Transverse colon (tissue), 4 donors: Measurements from ENCODE around the gene OOSP4A. TPM values are rescaled to one million over a fixed set of nuclear protein-coding genes. Genes with fewer than 3 reads are reported as not detected.

Experiments used
- DNase-seq: peaks from one replicate; pipeline ENCODE4 v3.0.0-alpha.2; 2019
- H3K27ac ChIP-seq, 4 donors: fragments of 200-600 bp; sonication (generic); 2 replicates each; pipeline ENCODE4 v1.5.1; 2016 to 2018; ENCODE audit warnings: inconsistent platforms in 4 of 4
- H3K27me3 ChIP-seq: fragments of 200-600 bp; sonication (generic); 2 replicates; pipeline ENCODE4 v1.5.1; 2017; ENCODE audit warnings: inconsistent platforms
- H3K36me3 ChIP-seq, 4 donors: fragments of 200-600 bp; sonication (generic); 2 replicates each; pipeline ENCODE4 v1.5.1; 2017 to 2019; ENCODE audit warnings: inconsistent platforms in 4 of 4
- H3K4me1 ChIP-seq, 4 donors: fragments of 200-600 bp; sonication (generic); 2 replicates each; pipeline ENCODE4 v1.5.1; 2017 to 2020; ENCODE audit warnings: inconsistent platforms in 4 of 4
- H3K4me3 ChIP-seq, 4 donors: fragments of 200-600 bp; sonication (generic); 1 replicate in 1 of 4; 2 replicates in 3 of 4; pipeline versions ENCODE4 v1.5.1 to v1.6.1; 2017 to 2019; ENCODE audit warnings: inconsistent platforms in 4 of 4
- H3K9me3 ChIP-seq, 2 donors: fragments of 200-600 bp; sonication (generic); 2 replicates each; pipeline ENCODE4 v1.5.1; 2017 to 2019; ENCODE audit warnings: inconsistent platforms in 2 of 2
- EP300 ChIP-seq: sonication (generic); formaldehyde crosslinking; IDR thresholded peaks from one replicate; pipeline ENCODE4 v1.6.1; 2017; ENCODE audit warnings: antibody characterized with exemption, low read depth
- POLR2A ChIP-seq: fragments of 450-650 bp; IDR thresholded peaks from one replicate; pipeline ENCODE4 v1.6.1; 2016; ENCODE audit warnings: antibody characterized with exemption, mild to moderate bottlenecking, moderate library complexity
- POLR2AphosphoS5 ChIP-seq, 3 donors: sonication (generic); formaldehyde crosslinking; IDR thresholded peaks; one replicate each; pipeline ENCODE4 v1.6.1; 2016; ENCODE audit warnings: antibody characterized with exemption in 3 of 3
- WGBS, 2 donors: methylation state at CpG; one replicate each; pipeline ENCODE4 v1.1.5; 2018; ENCODE audit warnings: low coverage in 1 of 2; 5-methylcytosine and 5-hydroxymethylcytosine counted together
- in situ Hi-C, 4 donors: fragments of 200-750 bp; cut with MboI; loops; one replicate each; pipeline versions ENCODE4 v1.15.0 to v1.15.1; 2017; ENCODE audit warnings: low sequenced_read_pairs in 3 of 4, low pct_ligation_motif_present in 1 of 4, low pct_unique_long_range_greater_than_20kb in 1 of 4
- intact Hi-C: fragments of 100-400 bp; cut with DNase I; formaldehyde crosslinking; loops from one replicate; pipeline ENCODE4 v1.15.1; 2023; ENCODE audit warnings: low total_unique reads
- total RNA-seq, 4 donors: library from RNA; depleted of rRNA; stranded (reverse); fragments of >200 nt; gene quantifications; one replicate each; pipeline ENCODE4 v1.1.0, GENCODE V29; 2016
- TF ChIP-seq, protein P1 (sequence below), 5 experiments: fragments of 200-600 bp in 3 of 5; fragments of 450-650 bp in 2 of 5; sonication (generic) in 3 of 5; IDR thresholded peaks; 1 replicate in 2 of 5; 2 replicates in 3 of 5; pipeline ENCODE4 v1.5.1; 2016 to 2017; ENCODE audit warnings: antibody characterized with exemption in 5 of 5, inconsistent platforms in 3 of 5, mild to moderate bottlenecking in 2 of 5, moderate library complexity in 1 of 5

Gene OOSP4A
- total RNA-seq, 4 donors from 2014 or later, result not detected

DNA sequence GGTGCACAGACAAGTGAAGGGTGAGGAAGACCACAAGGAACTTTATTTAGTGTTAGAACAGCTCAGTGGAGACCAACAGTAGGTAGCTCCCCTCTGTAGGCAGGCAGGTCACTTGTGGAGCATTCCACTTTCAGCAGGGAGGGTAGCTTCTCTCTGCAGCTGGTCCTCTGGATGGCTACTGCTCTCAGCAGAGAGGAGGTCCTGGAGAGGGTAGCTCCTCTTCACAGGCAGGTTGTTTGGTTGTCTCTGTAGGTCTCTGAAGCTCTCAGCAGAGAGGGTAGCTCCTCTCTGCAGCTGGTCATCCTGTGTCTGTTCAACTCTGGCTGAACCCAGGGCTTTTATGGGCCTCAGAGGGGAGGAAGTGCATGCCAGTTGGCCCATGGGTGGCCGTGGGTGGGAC is 32.1 kb upstream of the OOSP4A start:
- TF ChIP-seq EP300 (no peak), POLR2A (no peak), POLR2AphosphoS5 (IDR thresholded peaks at IDR 0.05) (no peak)
- TF ChIP-seq, protein P1, sequence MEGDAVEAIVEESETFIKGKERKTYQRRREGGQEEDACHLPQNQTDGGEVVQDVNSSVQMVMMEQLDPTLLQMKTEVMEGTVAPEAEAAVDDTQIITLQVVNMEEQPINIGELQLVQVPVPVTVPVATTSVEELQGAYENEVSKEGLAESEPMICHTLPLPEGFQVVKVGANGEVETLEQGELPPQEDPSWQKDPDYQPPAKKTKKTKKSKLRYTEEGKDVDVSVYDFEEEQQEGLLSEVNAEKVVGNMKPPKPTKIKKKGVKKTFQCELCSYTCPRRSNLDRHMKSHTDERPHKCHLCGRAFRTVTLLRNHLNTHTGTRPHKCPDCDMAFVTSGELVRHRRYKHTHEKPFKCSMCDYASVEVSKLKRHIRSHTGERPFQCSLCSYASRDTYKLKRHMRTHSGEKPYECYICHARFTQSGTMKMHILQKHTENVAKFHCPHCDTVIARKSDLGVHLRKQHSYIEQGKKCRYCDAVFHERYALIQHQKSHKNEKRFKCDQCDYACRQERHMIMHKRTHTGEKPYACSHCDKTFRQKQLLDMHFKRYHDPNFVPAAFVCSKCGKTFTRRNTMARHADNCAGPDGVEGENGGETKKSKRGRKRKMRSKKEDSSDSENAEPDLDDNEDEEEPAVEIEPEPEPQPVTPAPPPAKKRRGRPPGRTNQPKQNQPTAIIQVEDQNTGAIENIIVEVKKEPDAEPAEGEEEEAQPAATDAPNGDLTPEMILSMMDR (IDR thresholded peaks at IDR 0.05), result no peak
- Histone ChIP-seq H3K36me3 (no peaks in the 10 kb centered on the region), H3K4me3 (no peak overlapping the region), H3K4me1 (no peaks in the 10 kb centered on the region), H3K27me3 (no peaks in the 10 kb centered on the region), H3K9me3 (peaks cover 0 to 10% of the 10 kb centered on the region in 2 donors), H3K27ac (no peak overlapping the region)
- in situ Hi-C loops, result no loop called here
- 67% methylated on average over 1 of the region's 1 CpG; no CpG with 5 or more reads in 1 of the 2 donors for WGBS, 2 donors
- no peak for DNase-seq
- intact Hi-C loops, result no loop called here

DNA sequence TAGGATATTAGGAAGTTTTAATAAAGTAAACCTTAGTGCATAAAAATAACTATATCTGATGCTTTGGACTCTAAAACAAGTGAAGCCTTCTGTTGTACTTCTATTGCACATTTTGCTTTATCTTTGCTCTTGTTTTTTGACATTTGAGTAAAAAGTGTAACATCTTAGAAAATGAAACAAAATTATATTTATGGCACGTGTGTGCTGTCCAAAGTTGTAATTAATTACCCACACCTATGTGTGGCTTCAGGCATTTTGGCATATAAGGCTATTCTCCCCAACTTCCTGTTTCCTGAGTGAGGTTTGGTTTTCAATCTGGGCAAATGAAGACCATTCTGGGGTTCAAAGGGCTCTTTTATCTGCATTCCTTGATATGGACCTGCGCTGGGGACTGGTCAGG is 25.7 kb upstream of the OOSP4A start, which contains the start of gene OOSP1:
Gene OOSP1 (plus strand): TSS at position 301 of the 400 bp plus-strand sequence. CDS start 23 bp downstream, at position 324.
- no peaks in the 10 kb centered on the region for H3K4me1 ChIP-seq
- in situ Hi-C loops (no loop called here), intact Hi-C loops (no loop called here)
- H3K27me3 ChIP-seq, result no peaks in the 10 kb centered on the region
- no peaks in the 10 kb centered on the region for H3K36me3 ChIP-seq
- H3K9me3 ChIP-seq, result no peaks in the 10 kb centered on the region
- WGBS, 2 donors, result 52 to 80% methylated on average over 2 of the region's 2 CpGs
- no peak for TF ChIP-seq EP300
- TF ChIP-seq POLR2A, result no peak
- TF ChIP-seq, protein P1 (IDR thresholded peaks at IDR 0.05), result no peak
- no peak for TF ChIP-seq POLR2AphosphoS5 (IDR thresholded peaks at IDR 0.05)
- H3K27ac ChIP-seq, result no peak within 1 kb of the TSS
- DNase-seq, result no peak
- no peak within 1 kb of the TSS for H3K4me3 ChIP-seq

DNA sequence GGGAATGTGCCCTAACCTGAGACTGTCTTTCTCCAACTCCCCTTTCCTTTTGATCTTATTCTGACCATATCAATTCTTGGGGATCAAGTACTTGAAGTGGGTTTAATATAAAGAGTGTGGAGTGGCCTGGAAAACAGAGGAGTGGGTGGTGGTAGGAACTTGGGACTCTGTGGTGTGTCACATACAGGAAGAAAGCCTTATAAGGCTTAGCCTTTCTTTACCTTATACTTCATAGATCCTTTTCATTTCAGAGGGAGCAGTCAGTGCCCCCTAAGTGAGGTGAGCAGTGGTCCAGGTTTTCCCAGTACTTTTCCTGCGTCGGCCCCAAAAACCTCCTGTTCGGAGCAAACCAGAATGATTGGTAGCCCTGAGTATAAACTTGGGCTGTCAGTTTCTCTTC is 25.1 kb upstream of the OOSP4A start:
- H3K9me3 ChIP-seq, result no peaks in the 10 kb centered on the region
- intact Hi-C loops, result no loop called here
- no peak for DNase-seq
- H3K4me3 ChIP-seq, result no peak overlapping the region
- in situ Hi-C loops, result no loop called here
- H3K27ac ChIP-seq, result no peak overlapping the region
- H3K36me3 ChIP-seq, result no peaks in the 10 kb centered on the region
- H3K27me3 ChIP-seq, result no peaks in the 10 kb centered on the region
- TF ChIP-seq POLR2A (no peak), POLR2AphosphoS5 (IDR thresholded peaks at IDR 0.05) (no peak), EP300 (no peak)
- TF ChIP-seq, protein P1 (IDR thresholded peaks at IDR 0.05), result no peak
- 77 to 97% methylated on average over 3 of the region's 3 CpGs for WGBS, 2 donors
- no peaks in the 10 kb centered on the region for H3K4me1 ChIP-seq

DNA sequence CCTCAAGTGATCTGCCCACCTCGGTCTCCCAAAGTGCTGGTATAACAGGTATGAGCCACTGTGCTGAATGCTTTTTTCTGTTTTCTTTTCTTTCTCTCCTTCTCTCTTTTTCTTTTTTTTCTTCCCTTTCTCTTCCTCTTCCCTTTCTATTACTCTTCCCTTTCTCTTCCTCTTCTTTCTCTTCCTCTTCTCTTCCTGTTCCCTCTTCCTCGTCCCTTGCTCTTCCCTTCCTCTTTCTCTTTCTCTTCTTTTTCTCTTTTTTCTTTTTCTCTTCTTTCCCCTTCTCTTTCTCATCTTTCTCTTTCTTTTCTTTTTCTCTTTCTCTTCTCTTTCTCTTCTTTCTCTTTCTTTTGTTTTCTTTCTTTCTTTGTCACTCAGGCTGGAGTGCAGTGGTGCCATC is 24.4 kb upstream of the OOSP4A start:
- 80 to 81% methylated on average over 2 of the region's 2 CpGs for WGBS, 2 donors
- no peak for DNase-seq
- intact Hi-C loops, result no loop called here
- TF ChIP-seq POLR2A (no peak), EP300 (no peak), POLR2AphosphoS5 (IDR thresholded peaks at IDR 0.05) (no peak)
- TF ChIP-seq, protein P1 (IDR thresholded peaks at IDR 0.05), result no peak
- Histone ChIP-seq H3K27me3 (no peaks in the 10 kb centered on the region), H3K9me3 (no peaks in the 10 kb centered on the region), H3K27ac (no peak overlapping the region), H3K4me1 (no peaks in the 10 kb centered on the region), H3K36me3 (no peaks in the 10 kb centered on the region), H3K4me3 (no peak overlapping the region)
- in situ Hi-C loops, result no loop called here
